Heart left ventricle (tissue), 13 donors: Measurements from ENCODE around the gene GAN.

Experiments used
- CTCF ChIP-seq, 12 donors: fragments of 200-600 bp; sonication (generic) in 4 of 12; IDR thresholded peaks; one replicate each; pipeline versions ENCODE4 v1.5.0 to v1.8.0; 2018 to 2022; ENCODE audit warnings: antibody characterized with exemption in 12 of 12, mild to moderate bottlenecking in 5 of 12
- POLR2A ChIP-seq, 2 donors: fragments of 450-650 bp; IDR thresholded peaks; one replicate each; pipeline ENCODE4 v1.6.1; 2017; ENCODE audit warnings: antibody characterized with exemption in 2 of 2, mild to moderate bottlenecking in 2 of 2, moderate library complexity in 2 of 2
- donor health status: ischemic (EF 13 %, LVEDD 7.1; RV severe dilation, severe dysfunction).
- donor health status: DM: no; HTN: yes; CAD: no.
- donor health status: DM: no; HTN: no; CAD: no.
- donor health status: ischemic (EF 25% LVEDD 6.9; RV normal size, moderate dysfunction).
- donor health status: ischemic (EF 25% LVEDD 5.7; RV mildly dilated, moderate dysfunction).
- donor health status: ischemic (EF 35%, LVEDD 5.7; RV mildly dilated, moderate dysfunction).
- donor health status: nonischemic (EF 11% LVEDD 7.7; RV severe dilation, severe dysfunction).
- donor health status: DM: yes; HTN: yes; CAD: no.
- donor health status: PGD.
- donor health status: ischemic (EF 29% LVEDD 5.4; RV normal size, mild dysfunction).
- donor health status: nonischemic (EF 23%, LVEDD 6.1; RV moderate dilation, normal function).

DNA sequence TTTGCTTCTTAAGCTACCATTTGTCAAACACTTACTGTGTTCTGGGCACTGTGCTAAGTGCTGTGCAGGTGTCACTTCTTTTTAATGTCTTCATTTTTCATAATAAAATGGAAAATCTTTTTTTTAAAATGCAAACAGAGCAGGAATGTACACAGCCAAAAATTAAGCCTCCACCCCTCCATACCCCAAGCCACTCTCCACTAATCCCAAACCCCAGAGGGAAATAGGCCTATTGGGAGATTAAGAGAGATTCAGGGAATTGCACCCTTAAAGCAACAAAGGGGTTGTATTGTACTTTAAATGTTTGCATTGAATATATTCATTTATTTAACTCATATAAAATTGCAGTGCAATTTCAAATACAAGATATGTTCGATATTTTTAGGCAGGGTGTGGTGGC, 28.6 kb upstream of the GAN start:
- TF ChIP-seq CTCF (IDR thresholded peaks at IDR 0.05) (no peak), POLR2A (IDR thresholded peaks at IDR 0.05) (no peak)
